Esophagus squamous epithelium (tissue), 4 donors: ENCODE results near the gene SLC19A1.

Source experiments
- CTCF ChIP-seq, 6 experiments: fragments of 450-650 bp in 4 of 6; fragments of 200-600 bp in 2 of 6; sonication (generic) in 2 of 6; IDR thresholded peaks; one replicate each; pipeline ENCODE4 v1.5.1; 2016 to 2019; ENCODE audit warnings: antibody characterized with exemption in 6 of 6, mild to moderate bottlenecking in 4 of 6, moderate library complexity in 4 of 6
- POLR2A ChIP-seq, 4 donors: fragments of 450-650 bp; IDR thresholded peaks; one replicate each; pipeline ENCODE4 v1.6.1; 2017; ENCODE audit warnings: antibody characterized with exemption in 4 of 4, mild to moderate bottlenecking in 4 of 4, moderate library complexity in 3 of 4

- no peak for TF ChIP-seq CTCF (IDR thresholded peaks at IDR 0.05)
- no peak for TF ChIP-seq POLR2A (IDR thresholded peaks at IDR 0.05)
Measured at GRCh38 chr21:45551316-45551715, 9.1 kb upstream of the SLC19A1 start.
